SU-DHL-6 (cell line): ENCODE results near the gene DACH2.

ENCODE experiments used
- CTCF ChIP-seq: fragments of 200-600 bp; sonication (generic); IDR thresholded peaks from one replicate; pipeline ENCODE4 v1.5.1; 2017; ENCODE audit warnings: antibody characterized with exemption, mild to moderate bottlenecking, low read length, moderate library complexity; ENCODE audit not compliant: insufficient read depth, poor library complexity, severe bottlenecking
- EZH2phosphoT487 ChIP-seq: fragments of 200-600 bp; sonication (generic), shearing (Covaris generic); conservative IDR thresholded peaks from 2 replicates; pipeline ENCODE4 v1.6.1; 2018; ENCODE audit warnings: mild to moderate bottlenecking, antibody characterized with exemption, low read length, moderate library complexity, mixed read lengths

- TF ChIP-seq CTCF (no peak), EZH2phosphoT487 (no peak)
These were observed 235.7 kb downstream of the DACH2 start for GRCh38 chrX:86383681-86384540.
